NB4 (cell line): Measurements from ENCODE around the gene KIAA1958.

Source experiments
- DNase-seq: peaks from one replicate; pipeline ENCODE4 v3.0.0; 2010; ENCODE audit warnings: low read depth
- H3K4me3 ChIP-seq: one replicate; pipeline ENCODE4 v1.5.1; 2011; ENCODE audit warnings: mild to moderate bottlenecking, low read depth, low read length, moderate library complexity
- MYC ChIP-seq: IDR thresholded peaks from 2 replicates; pipeline ENCODE4 v1.6.1; 2011; ENCODE audit warnings: low read depth, low read length
- POLR2A ChIP-seq: IDR thresholded peaks from 2 replicates; pipeline ENCODE4 v1.6.1; 2011; ENCODE audit warnings: mild to moderate bottlenecking; ENCODE audit not compliant: insufficient read length; ENCODE audit errors: extremely low read depth
- TF ChIP-seq, protein P1 (sequence below): IDR thresholded peaks from 2 replicates; pipeline ENCODE4 v1.6.1; 2011; ENCODE audit warnings: low read depth, low read length
- TF ChIP-seq, protein P2 (sequence below): IDR thresholded peaks from one replicate; pipeline ENCODE4 v1.5.1; 2012; ENCODE audit warnings: low read depth, low read length

Gene KIAA1958

DNA sequence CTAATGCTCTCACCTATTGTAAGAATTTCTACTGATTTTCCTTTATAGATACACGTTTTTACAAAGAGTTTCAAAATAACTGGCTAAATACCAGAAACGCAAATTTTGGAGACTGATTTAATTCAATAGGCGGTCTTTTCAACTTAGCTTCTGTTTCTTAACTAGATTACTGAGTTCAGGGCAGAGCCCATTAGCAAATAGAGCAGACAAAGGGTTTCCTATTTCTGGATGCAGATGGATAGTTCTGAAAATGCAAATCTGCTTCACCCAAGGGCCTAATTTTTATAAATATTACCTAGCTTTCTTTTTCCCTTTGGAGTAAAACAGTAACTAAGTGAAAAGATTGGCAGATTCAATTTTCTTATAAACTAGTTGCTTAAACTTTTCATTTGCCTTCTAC is 13.6 kb upstream of the KIAA1958 start:
- TF ChIP-seq MYC (no peak), POLR2A (no peak)
- TF ChIP-seq, protein P1, sequence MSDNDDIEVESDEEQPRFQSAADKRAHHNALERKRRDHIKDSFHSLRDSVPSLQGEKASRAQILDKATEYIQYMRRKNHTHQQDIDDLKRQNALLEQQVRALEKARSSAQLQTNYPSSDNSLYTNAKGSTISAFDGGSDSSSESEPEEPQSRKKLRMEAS: no peak
- H3K4me3 ChIP-seq: no peak overlapping the region
- DNase-seq: no peak

DNA sequence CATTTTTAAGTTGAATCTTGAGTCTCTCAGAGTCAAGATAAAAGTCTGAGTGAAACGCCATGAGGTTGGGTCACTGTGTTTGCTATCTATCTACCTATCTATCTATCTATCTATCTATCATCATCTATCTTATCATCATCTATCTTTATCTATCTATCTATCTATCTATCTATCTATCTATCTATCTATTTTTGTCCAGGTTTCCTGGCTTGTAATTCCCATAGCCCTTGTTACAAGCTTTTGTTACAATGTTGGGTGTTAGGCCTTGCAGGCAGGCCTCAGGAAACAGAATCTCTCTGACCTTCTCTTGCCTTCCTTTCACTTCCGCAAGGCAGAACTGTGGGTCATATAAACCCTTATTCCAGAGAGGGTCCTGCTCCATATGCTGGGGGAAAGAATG is 12.6 kb upstream of the KIAA1958 start:
- H3K4me3 ChIP-seq: no peak overlapping the region
- no peak for DNase-seq
- TF ChIP-seq POLR2A: no peak
- TF ChIP-seq, protein P1: no peak
- no peak for TF ChIP-seq MYC
- TF ChIP-seq, protein P2, sequence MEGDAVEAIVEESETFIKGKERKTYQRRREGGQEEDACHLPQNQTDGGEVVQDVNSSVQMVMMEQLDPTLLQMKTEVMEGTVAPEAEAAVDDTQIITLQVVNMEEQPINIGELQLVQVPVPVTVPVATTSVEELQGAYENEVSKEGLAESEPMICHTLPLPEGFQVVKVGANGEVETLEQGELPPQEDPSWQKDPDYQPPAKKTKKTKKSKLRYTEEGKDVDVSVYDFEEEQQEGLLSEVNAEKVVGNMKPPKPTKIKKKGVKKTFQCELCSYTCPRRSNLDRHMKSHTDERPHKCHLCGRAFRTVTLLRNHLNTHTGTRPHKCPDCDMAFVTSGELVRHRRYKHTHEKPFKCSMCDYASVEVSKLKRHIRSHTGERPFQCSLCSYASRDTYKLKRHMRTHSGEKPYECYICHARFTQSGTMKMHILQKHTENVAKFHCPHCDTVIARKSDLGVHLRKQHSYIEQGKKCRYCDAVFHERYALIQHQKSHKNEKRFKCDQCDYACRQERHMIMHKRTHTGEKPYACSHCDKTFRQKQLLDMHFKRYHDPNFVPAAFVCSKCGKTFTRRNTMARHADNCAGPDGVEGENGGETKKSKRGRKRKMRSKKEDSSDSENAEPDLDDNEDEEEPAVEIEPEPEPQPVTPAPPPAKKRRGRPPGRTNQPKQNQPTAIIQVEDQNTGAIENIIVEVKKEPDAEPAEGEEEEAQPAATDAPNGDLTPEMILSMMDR: no peak

GRCh38 chr9:112475318-112475717 is 11.3 kb upstream of the KIAA1958 start:
- H3K4me3 ChIP-seq: no peak overlapping the region
- TF ChIP-seq, protein P1: no peak
- TF ChIP-seq POLR2A: no peak
- TF ChIP-seq, protein P2: no peak
- no peak for TF ChIP-seq MYC
- no peak for DNase-seq

GRCh38 chr9:112477330-112477729 is 9.3 kb upstream of the KIAA1958 start:
- no peak overlapping the region for H3K4me3 ChIP-seq
- no peak for DNase-seq
- TF ChIP-seq MYC (no peak), POLR2A (no peak)
- TF ChIP-seq, protein P1: no peak
- TF ChIP-seq, protein P2: no peak

DNA sequence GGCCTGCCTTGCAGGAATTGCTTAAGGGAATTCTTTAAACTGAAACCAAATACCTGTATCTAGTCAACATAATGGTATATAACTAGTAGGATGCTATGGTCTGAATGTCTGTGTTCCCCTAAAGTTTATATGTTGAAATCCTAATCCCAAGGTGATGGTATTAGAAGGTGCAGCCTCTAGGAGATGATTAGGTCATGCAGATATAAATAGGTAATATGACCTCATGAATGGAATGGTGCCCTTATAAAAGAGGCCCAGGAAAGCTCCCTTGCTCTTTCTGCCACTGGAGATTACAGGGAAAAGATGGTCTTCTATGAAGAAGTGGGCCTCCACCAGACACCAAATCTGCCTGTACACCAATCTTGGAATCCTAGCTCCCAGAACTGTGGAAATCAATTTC is 7.4 kb upstream of the KIAA1958 start:
- no peak for TF ChIP-seq MYC
- TF ChIP-seq, protein P1: no peak
- no peak for TF ChIP-seq POLR2A
- TF ChIP-seq, protein P2: no peak
- H3K4me3 ChIP-seq: no peak overlapping the region
- no peak for DNase-seq

- no peak for DNase-seq
- TF ChIP-seq, protein P2: no peak
- TF ChIP-seq POLR2A (no peak), MYC (no peak)
- TF ChIP-seq, protein P1: no peak
- no peak overlapping the region for H3K4me3 ChIP-seq
Observed at GRCh38 chr9:112484607-112485006, 2.0 kb upstream of the KIAA1958 start.
